Calu3 (cell line): Measurements from ENCODE around the gene HOXB5. TPM values are rescaled to one million over a fixed set of nuclear protein-coding genes. Genes with fewer than 3 reads are reported as not detected.
A peak's percentile ranks its signal among the peaks of the same experiment; 100 is the strongest.

ENCODE experiments used
- BruUV-seq: library from RNA; stranded (reverse); fragments of 400-500 nt; replicated peaks from 2 replicates; lab custom pipeline; 2021; lab: Mats Ljungman, UMichigan
- CTCF ChIA-PET: fragments of 300-600 bp; sonication (Branson Sonifier 250); formaldehyde crosslinking; loops from one replicate; lab custom pipeline; 2022; ENCODE audit warnings: antibody characterized with exemption; lab: Charles Lee
- DNase-seq: peaks from one replicate; pipeline ENCODE4 v3.0.0; 2022
- H3K27ac Mint-ChIP-seq: one replicate; pipeline ENCODE4 v1.8.0; 2022; ENCODE audit warnings: mixed read lengths; ENCODE audit not compliant: unreplicated experiment
- H3K27me3 Mint-ChIP-seq: one replicate; pipeline ENCODE4 v1.8.0; 2022; ENCODE audit warnings: mixed read lengths; ENCODE audit not compliant: unreplicated experiment
- H3K36me3 Mint-ChIP-seq: one replicate; pipeline ENCODE4 v1.8.0; 2022; ENCODE audit warnings: mild to moderate bottlenecking, moderate library complexity, mixed read lengths; ENCODE audit not compliant: insufficient read depth, unreplicated experiment
- H3K4me1 Mint-ChIP-seq: one replicate; pipeline ENCODE4 v1.8.0; 2022; ENCODE audit warnings: mild to moderate bottlenecking, low read depth, mixed read lengths; ENCODE audit not compliant: unreplicated experiment
- H3K4me3 Mint-ChIP-seq: one replicate; pipeline ENCODE4 v1.8.0; 2022; ENCODE audit warnings: mild to moderate bottlenecking, low read depth, moderate library complexity, mixed read lengths; ENCODE audit not compliant: unreplicated experiment
- H3K9me3 Mint-ChIP-seq: one replicate; pipeline ENCODE4 v1.8.0; 2022; ENCODE audit warnings: low read depth, mixed read lengths; ENCODE audit not compliant: unreplicated experiment
- intact Hi-C: fragments of 100-400 bp; cut with micrococcal nuclease; formaldehyde crosslinking; loops from one replicate; pipeline ENCODE4 v1.10.0; 2022; ENCODE audit not compliant: unreplicated experiment
- total RNA-seq: library from RNA; stranded (reverse); gene quantifications from 2 replicates; pipeline ENCODE4 v1.2.3, GENCODE V29; 2022
- TF ChIP-seq, protein P1 (sequence below): fragments of 200-600 bp; IDR thresholded peaks from one replicate; pipeline ENCODE4 v1.8.0; 2022; ENCODE audit warnings: antibody characterized with exemption; ENCODE audit not compliant: unreplicated experiment

Gene HOXB5
- total RNA-seq, 1 experiment from 2014 or later: 48.5 TPM

DNA sequence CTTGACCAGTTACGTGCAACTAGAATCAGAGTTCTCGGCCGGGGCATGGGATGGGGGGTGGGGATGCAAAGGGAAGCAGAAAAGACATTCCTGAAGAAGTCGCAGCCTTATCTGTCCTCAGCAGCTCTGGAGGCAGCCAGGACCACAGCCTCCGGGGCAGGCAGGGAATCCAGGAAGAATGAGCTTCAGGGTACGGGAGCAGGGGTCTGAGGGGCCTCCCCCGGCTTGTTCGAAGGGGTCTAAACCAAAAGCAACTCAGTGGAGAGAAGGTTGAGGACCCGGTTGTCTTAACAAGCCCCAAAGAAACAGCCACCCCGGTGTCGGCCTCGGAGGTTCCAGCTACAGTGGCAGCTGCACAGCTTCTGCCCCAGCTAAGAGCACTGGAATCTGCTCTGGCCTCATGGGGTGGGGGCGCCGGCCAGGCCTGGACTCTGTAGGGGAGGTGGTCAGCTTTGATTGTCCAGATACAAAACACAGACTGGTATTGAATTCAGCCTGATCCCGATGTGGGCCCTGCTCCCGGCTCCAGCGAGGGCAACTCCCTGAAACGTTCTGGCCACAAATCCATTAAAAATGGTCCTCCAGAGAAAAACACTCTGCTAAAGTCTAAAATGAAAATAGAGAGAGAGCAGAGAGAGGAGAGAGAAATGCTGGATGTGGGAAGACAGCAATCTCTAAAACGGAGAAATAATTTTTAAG, 23.1 kb downstream of the HOXB5 start:
- CTCF ChIA-PET: interaction anchor here (0.5 kb wide), 1 partner anchor 219 kb away, joined by 5 read pairs; no protein-coding TSS in a partner anchor
- DNase-seq: no peak
- TF ChIP-seq, protein P1, sequence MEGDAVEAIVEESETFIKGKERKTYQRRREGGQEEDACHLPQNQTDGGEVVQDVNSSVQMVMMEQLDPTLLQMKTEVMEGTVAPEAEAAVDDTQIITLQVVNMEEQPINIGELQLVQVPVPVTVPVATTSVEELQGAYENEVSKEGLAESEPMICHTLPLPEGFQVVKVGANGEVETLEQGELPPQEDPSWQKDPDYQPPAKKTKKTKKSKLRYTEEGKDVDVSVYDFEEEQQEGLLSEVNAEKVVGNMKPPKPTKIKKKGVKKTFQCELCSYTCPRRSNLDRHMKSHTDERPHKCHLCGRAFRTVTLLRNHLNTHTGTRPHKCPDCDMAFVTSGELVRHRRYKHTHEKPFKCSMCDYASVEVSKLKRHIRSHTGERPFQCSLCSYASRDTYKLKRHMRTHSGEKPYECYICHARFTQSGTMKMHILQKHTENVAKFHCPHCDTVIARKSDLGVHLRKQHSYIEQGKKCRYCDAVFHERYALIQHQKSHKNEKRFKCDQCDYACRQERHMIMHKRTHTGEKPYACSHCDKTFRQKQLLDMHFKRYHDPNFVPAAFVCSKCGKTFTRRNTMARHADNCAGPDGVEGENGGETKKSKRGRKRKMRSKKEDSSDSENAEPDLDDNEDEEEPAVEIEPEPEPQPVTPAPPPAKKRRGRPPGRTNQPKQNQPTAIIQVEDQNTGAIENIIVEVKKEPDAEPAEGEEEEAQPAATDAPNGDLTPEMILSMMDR: no peak
- H3K36me3 Mint-ChIP-seq: peaks cover 72% of the 10 kb centered on the region
- peak overlapping the region; percentile 66 for H3K27ac Mint-ChIP-seq
- H3K4me3 Mint-ChIP-seq: no peak overlapping the region
- intact Hi-C loops: no loop called here
- no TSS peak for BruUV-seq
- no peaks in the 10 kb centered on the region for H3K9me3 Mint-ChIP-seq
- no peaks in the 10 kb centered on the region for H3K27me3 Mint-ChIP-seq
- peaks cover 32% of the 10 kb centered on the region for H3K4me1 Mint-ChIP-seq

GRCh38 chr17:48569674-48570324, 23.8 kb downstream of the HOXB5 start:
- CTCF ChIA-PET: interaction anchor here (0.5 kb wide), 1 partner anchor 218 kb away, joined by 3 read pairs; no protein-coding TSS in a partner anchor
- H3K9me3 Mint-ChIP-seq: no peaks in the 10 kb centered on the region
- peaks cover 66% of the 10 kb centered on the region for H3K36me3 Mint-ChIP-seq
- no peak for DNase-seq
- BruUV-seq: no TSS peak
- TF ChIP-seq, protein P1: no peak
- no peaks in the 10 kb centered on the region for H3K27me3 Mint-ChIP-seq
- no peak overlapping the region for H3K4me3 Mint-ChIP-seq
- peak overlapping the region; percentile 66 for H3K27ac Mint-ChIP-seq
- peaks cover 32% of the 10 kb centered on the region for H3K4me1 Mint-ChIP-seq
- intact Hi-C loops: no loop called here

- BruUV-seq: no TSS peak
- no peaks in the 10 kb centered on the region for H3K27me3 Mint-ChIP-seq
- CTCF ChIA-PET: no interaction called here
These were observed 24.4 kb downstream of the HOXB5 start for GRCh38 chr17:48569240-48569582.

GRCh38 chr17:48568499-48569239, 24.9 kb downstream of the HOXB5 start:
- Mint-ChIP-seq H3K27ac (no peak overlapping the region), H3K4me3 (no peak overlapping the region), H3K4me1 (peaks cover 22% of the 10 kb centered on the region), H3K36me3 (peaks cover 64% of the 10 kb centered on the region), H3K9me3 (no peaks in the 10 kb centered on the region), H3K27me3 (no peaks in the 10 kb centered on the region)
- CTCF ChIA-PET: interaction anchor here (1.6 kb wide), 1 partner anchor 22 kb away, joined by 4 read pairs; no protein-coding TSS in a partner anchor
- intact Hi-C loops: no loop called here
- no TSS peak for BruUV-seq
- TF ChIP-seq, protein P1: no peak
- DNase-seq: no peak

More at GRCh38 chr17:48569240-48569582, 24.4 kb downstream of the HOXB5 start:
- peaks cover 65% of the 10 kb centered on the region for H3K36me3 Mint-ChIP-seq
- intact Hi-C loops: no loop called here
- H3K9me3 Mint-ChIP-seq: no peaks in the 10 kb centered on the region
- DNase-seq: no peak
- TF ChIP-seq, protein P1: no peak
- H3K4me3 Mint-ChIP-seq: no peak overlapping the region
- peaks cover 27% of the 10 kb centered on the region for H3K4me1 Mint-ChIP-seq
- H3K27ac Mint-ChIP-seq: no peak overlapping the region
